Measurements from ENCODE around the gene P3R3URF. TPM values are rescaled to one million over a fixed set of nuclear protein-coding genes. Genes with fewer than 3 reads are reported as not detected.

P3R3URF gene
- total and polyA plus RNA-seq, 8 donors = not detected

DNA sequence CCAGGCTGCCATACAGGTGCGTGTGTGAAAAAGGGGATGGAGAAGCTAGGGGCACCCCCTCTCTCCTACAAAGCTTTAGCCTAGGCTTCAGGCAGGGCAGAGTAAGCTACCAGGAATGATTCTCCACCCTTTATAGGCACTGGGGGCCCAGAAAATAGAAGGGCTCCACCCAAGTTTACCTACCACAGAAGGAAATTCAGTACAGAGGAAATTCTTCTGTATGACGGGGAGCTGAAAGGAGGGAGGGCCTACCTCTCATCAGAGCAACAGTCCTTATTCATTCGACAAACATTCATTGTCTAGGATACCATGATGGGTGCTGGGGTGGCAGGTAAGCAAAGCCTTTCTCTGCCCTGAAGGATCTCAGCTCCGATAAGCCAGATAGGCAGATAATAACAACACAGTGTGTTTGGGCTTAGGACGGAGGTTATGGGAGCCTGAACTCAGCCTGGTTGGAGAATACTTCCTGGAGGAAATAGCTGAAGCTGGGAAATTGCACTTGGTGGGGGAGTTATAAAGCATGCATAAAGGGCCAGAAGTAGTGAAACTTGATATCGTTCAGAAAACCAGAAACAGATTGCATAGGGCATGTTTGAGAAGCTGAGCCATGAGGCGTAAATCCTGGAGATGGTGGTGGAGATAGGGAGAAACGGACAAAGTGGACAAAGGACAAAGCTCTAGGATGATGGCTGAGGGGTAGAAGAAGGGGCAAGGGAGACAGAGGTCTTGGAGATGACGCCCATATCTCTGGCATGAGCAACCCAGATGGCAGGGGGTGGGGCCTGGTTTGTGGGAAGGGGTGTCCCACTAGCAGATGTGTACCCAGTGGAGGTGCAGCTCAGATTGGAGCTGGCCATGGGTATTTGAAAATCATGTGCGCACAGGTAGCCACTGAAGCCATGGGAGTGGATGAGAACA, 5.3 kb upstream of the P3R3URF start:
- no peaks in the 10 kb centered on the region for H3K9me3 ChIP-seq
- no peaks in the 10 kb centered on the region for H3K36me3 ChIP-seq
- ATAC-seq = no peak
- WGBS, 2 donors = 51 to 57% methylated on average over 10 of the region's 10 CpGs
- no peak overlapping the region for H3K4me3 ChIP-seq
- DNase-seq = no peak
- FAIRE-seq = no peak
- TF ChIP-seq, protein P1, sequence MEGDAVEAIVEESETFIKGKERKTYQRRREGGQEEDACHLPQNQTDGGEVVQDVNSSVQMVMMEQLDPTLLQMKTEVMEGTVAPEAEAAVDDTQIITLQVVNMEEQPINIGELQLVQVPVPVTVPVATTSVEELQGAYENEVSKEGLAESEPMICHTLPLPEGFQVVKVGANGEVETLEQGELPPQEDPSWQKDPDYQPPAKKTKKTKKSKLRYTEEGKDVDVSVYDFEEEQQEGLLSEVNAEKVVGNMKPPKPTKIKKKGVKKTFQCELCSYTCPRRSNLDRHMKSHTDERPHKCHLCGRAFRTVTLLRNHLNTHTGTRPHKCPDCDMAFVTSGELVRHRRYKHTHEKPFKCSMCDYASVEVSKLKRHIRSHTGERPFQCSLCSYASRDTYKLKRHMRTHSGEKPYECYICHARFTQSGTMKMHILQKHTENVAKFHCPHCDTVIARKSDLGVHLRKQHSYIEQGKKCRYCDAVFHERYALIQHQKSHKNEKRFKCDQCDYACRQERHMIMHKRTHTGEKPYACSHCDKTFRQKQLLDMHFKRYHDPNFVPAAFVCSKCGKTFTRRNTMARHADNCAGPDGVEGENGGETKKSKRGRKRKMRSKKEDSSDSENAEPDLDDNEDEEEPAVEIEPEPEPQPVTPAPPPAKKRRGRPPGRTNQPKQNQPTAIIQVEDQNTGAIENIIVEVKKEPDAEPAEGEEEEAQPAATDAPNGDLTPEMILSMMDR (IDR thresholded peaks at IDR 0.05) = no peak
- intact Hi-C loops (cut with DNase I) = loop anchor here in 1 of 3 donors (5.0 kb wide), 1 partner anchor 144 kb away; no protein-coding TSS in a partner anchor
- H3K4me1 ChIP-seq = peaks cover 14 to 23% (median 22%) of the 10 kb centered on the region in 3 donors
- no peaks in the 10 kb centered on the region for H3K27me3 ChIP-seq
- H3K27ac ChIP-seq = peak overlapping the region in 1 of 4 donors; percentile 23

DNA sequence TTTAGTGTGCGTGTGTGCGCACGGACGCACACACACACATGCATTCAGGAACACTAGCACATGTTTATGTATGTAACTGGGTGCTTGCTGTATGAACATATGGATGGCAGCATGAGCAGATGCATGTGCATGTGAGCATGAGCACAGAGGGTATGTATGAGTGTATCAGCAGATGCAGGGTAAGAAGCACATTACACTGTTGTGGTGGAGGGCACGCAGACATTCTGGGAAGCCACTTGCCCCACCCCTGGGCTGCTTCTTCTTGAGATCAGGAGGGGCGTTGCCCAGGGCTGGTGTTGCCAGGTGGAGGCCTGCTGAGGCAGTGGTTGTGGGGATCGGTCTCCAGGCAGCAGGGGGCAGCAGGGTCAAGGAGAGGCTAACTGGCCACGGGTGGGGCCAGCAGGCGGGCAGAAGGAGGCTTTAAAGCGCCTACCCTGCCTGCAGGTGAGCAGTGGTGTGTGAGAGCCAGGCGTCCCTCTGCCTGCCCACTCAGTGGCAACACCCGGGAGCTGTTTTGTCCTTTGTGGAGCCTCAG, 3.9 kb upstream of the P3R3URF start:
- Histone ChIP-seq H3K27me3 (no peaks in the 10 kb centered on the region), H3K4me3 (no peak overlapping the region), H3K4me1 (peaks cover 14 to 23% (median 22%) of the 10 kb centered on the region in 3 donors), H3K9me3 (no peaks in the 10 kb centered on the region), H3K36me3 (no peaks in the 10 kb centered on the region), H3K27ac (no peak overlapping the region)
- DNase-seq (peak in 1 of 6 donors; percentile 42), FAIRE-seq (no peak), ATAC-seq (peak in 3 of 4 donors; percentile 23 to 40 (median 24))
- TF ChIP-seq, protein P1 (IDR thresholded peaks at IDR 0.05) = no peak
- WGBS, 2 donors = 48% methylated on average over 12 of the region's 12 CpGs
- intact Hi-C loops (cut with DNase I) = loop anchor here in 1 of 3 donors (5.0 kb wide), 1 partner anchor 143 kb away; no protein-coding TSS in a partner anchor

DNA sequence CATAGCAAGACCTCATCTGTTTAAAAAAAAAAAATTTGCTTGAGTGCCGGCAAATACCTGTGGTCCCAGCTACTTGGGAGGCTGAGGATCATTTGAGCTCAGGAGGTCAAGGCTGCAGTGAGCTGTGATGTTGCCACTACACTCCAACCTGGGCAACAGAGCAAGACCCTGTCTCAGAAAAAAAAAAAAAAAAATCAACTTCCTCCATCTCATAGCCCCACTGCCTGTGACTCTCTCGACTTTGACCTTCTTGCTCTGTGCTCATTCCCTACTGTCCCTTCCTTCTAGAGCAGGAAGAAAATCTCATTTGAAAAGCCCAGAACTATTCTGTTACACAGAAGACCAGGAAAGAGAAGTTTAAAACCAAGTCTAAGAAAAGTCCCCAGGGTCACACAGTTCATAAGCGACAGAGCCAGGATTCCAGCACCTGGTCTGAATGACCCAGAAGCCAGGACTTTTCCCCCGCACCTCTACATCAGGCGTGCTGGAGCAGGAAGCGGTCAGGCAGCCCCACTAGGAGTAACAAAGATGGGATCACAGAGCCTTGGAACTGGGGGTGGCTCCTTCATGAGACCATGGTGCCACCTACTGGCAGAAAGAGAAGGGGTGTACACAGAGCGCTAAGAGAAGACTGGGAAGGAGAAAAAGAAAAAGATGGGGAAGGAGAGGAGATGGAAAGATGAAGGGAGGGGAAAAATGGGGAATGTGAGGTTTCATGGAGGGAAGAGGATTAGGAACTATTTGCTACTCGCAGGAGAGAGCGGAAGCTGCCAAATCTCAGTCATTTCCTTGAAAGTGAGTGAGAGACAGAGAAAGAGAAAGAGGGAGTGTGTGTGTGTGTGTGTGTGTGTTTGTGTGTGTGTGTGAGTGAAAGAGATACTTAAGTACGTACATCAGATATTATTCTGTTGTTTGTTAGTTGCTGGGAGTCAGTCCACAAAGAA, 3.1 kb upstream of the P3R3URF start:
- peak in 4 of 6 donors; percentile 57 to 77 (median 70) for DNase-seq
- Histone ChIP-seq H3K4me3 (no peak overlapping the region), H3K27ac (peak overlapping the region in 1 of 4 donors; percentile 10), H3K27me3 (no peaks in the 10 kb centered on the region), H3K36me3 (no peaks in the 10 kb centered on the region), H3K9me3 (no peaks in the 10 kb centered on the region), H3K4me1 (peaks cover 14 to 23% (median 20%) of the 10 kb centered on the region in 3 donors)
- ATAC-seq = peak; percentile 44 to 81 (median 69)
- WGBS, 2 donors = 8 to 11% methylated on average over 10 of the region's 10 CpGs
- TF ChIP-seq, protein P1 (IDR thresholded peaks at IDR 0.05) = peak; percentile 62 to 78 (median 71)
- FAIRE-seq = no peak
- intact Hi-C loops (cut with DNase I) = loop anchor here (5.0 kb wide), 1 partner anchor 142 kb away; no protein-coding TSS in a partner anchor

DNA sequence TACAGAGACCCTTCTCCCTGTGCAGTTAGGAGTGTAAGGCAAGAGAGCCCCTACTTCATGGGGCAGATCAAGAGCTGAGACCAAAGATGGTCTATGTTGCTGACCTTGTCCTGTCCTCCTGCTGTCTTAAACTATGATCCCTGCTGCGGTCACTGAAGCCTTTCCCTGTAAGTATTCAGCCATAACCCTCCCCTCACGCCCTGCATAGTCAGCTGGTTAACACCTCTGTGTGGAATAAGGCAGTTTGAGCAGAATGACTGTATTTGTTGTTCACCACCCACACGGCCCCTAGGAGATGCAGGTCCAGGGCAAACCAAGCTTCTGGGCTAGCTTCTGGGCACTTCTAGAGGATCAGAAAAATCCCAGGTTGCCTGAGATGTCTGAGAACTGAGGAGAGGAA, 1.0 kb downstream of the P3R3URF start:
- TF ChIP-seq, protein P1 (IDR thresholded peaks at IDR 0.05) = no peak
- Histone ChIP-seq H3K4me3 (no peak overlapping the region), H3K4me1 (peaks cover 0 to 9% (median 4%) of the 10 kb centered on the region in 3 donors), H3K9me3 (no peaks in the 10 kb centered on the region), H3K36me3 (no peaks in the 10 kb centered on the region), H3K27ac (no peak overlapping the region), H3K27me3 (no peaks in the 10 kb centered on the region)
- WGBS, 2 donors = 58 to 65% methylated on average over 3 of the region's 3 CpGs
- no peak for FAIRE-seq
- intact Hi-C loops (cut with DNase I) = loop anchor here in 2 of 3 donors (5.0 kb wide), 1 partner anchor 138 kb away; no protein-coding TSS in a partner anchor
- no peak for DNase-seq
- ATAC-seq = no peak
